ENCODE results near the gene NAV2. TPM values are rescaled to one million over a fixed set of nuclear protein-coding genes. Genes with fewer than 3 reads are reported as not detected.

The NAV2 gene
- total RNA-seq, 1 donor from 2014 or later, result 10.3 TPM

GRCh38 chr11:20016526-20016925 lies 303.9 kb downstream of the NAV2 start:
- intact Hi-C loops (cut with micrococcal nuclease), result no loop called here
- POLR2A ChIA-PET, result no interaction called here
- no peak overlapping the region for H3K27ac Mint-ChIP-seq
- ATAC-seq (ENCODE audit: low read depth), result no peak
- no peaks in the 10 kb centered on the region for H3K27me3 Mint-ChIP-seq
- H3K4me1 Mint-ChIP-seq, result no peaks in the 10 kb centered on the region
- CTCF ChIA-PET, result no interaction called here
- no peaks in the 10 kb centered on the region for H3K36me3 Mint-ChIP-seq (ENCODE audit: low read depth)
- no peak overlapping the region for H3K4me3 Mint-ChIP-seq
- DNase-seq, result no peak
- H3K9me3 Mint-ChIP-seq, result no peaks in the 10 kb centered on the region
- TF ChIP-seq, protein P1, sequence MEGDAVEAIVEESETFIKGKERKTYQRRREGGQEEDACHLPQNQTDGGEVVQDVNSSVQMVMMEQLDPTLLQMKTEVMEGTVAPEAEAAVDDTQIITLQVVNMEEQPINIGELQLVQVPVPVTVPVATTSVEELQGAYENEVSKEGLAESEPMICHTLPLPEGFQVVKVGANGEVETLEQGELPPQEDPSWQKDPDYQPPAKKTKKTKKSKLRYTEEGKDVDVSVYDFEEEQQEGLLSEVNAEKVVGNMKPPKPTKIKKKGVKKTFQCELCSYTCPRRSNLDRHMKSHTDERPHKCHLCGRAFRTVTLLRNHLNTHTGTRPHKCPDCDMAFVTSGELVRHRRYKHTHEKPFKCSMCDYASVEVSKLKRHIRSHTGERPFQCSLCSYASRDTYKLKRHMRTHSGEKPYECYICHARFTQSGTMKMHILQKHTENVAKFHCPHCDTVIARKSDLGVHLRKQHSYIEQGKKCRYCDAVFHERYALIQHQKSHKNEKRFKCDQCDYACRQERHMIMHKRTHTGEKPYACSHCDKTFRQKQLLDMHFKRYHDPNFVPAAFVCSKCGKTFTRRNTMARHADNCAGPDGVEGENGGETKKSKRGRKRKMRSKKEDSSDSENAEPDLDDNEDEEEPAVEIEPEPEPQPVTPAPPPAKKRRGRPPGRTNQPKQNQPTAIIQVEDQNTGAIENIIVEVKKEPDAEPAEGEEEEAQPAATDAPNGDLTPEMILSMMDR (IDR thresholded peaks at IDR 0.05), result no peak

DNA sequence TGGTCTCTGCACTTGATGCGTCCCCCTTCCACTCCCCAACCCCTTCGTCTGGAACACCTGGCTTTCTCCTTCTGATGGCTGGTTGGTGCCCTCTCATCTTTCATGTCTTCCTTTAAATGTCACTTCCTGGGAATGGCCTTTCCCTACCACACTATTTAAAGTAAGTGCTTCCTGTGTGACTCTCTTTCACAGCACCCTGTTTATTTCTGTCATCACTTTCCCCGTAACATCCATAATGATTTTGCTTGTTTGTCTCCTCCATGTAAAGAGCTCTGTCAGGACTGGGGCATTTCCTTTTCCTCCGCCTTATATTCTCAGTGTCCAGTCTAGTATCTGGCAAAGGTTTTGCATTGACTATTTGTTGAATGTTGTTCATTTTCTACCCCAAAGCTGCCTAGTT lies 304.7 kb downstream of the NAV2 start:
- no peaks in the 10 kb centered on the region for H3K4me1 Mint-ChIP-seq
- intact Hi-C loops (cut with micrococcal nuclease), result no loop called here
- POLR2A ChIA-PET, result no interaction called here
- no peaks in the 10 kb centered on the region for H3K9me3 Mint-ChIP-seq
- CTCF ChIA-PET, result no interaction called here
- ATAC-seq (ENCODE audit: low read depth) (no peak), DNase-seq (no peak)
- TF ChIP-seq, protein P1 (IDR thresholded peaks at IDR 0.05), result no peak
- no peaks in the 10 kb centered on the region for H3K27me3 Mint-ChIP-seq
- H3K27ac Mint-ChIP-seq, result no peak overlapping the region
- H3K36me3 Mint-ChIP-seq (ENCODE audit: low read depth), result no peaks in the 10 kb centered on the region
- no peak overlapping the region for H3K4me3 Mint-ChIP-seq

GRCh38 chr11:20020198-20020597 lies 307.6 kb downstream of the NAV2 start:
- TF ChIP-seq, protein P1 (IDR thresholded peaks at IDR 0.05), result no peak
- ChIA-PET POLR2A (no interaction called here), CTCF (no interaction called here)
- ATAC-seq (ENCODE audit: low read depth) (no peak), DNase-seq (no peak)
- Mint-ChIP-seq H3K9me3 (no peaks in the 10 kb centered on the region), H3K27ac (no peak overlapping the region), H3K4me1 (no peaks in the 10 kb centered on the region), H3K36me3 (ENCODE audit: low read depth) (no peaks in the 10 kb centered on the region), H3K27me3 (peaks cover 6% of the 10 kb centered on the region), H3K4me3 (no peak overlapping the region)
- intact Hi-C loops (cut with micrococcal nuclease), result no loop called here

GRCh38 chr11:20020716-20021115 lies 308.1 kb downstream of the NAV2 start:
- ChIA-PET CTCF (no interaction called here), POLR2A (no interaction called here)
- Mint-ChIP-seq H3K4me3 (no peak overlapping the region), H3K36me3 (ENCODE audit: low read depth) (no peaks in the 10 kb centered on the region), H3K9me3 (no peaks in the 10 kb centered on the region), H3K4me1 (no peaks in the 10 kb centered on the region), H3K27me3 (peaks cover 6% of the 10 kb centered on the region), H3K27ac (no peak overlapping the region)
- intact Hi-C loops (cut with micrococcal nuclease), result no loop called here
- DNase-seq (no peak), ATAC-seq (ENCODE audit: low read depth) (no peak)
- TF ChIP-seq, protein P1 (IDR thresholded peaks at IDR 0.05), result no peak

DNA sequence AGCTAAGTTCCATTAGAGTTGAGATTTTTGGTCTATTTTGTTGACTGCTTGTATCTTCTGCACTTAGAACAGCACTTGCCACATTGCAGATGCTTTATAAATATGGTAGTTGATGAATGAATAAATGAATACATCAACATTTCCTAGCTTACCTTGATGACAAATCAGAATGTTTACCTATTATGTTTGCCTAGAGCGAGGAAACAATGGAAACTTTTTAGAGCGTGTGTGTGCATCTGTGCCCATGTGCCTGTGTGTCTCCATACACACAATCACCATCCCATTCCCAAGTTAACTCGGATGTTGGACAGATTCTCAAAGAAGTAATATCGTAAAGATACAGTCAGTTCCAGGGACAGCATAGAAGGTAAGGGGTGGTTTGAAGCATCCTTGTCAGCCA lies 308.6 kb downstream of the NAV2 start:
- ATAC-seq (ENCODE audit: low read depth) (no peak), DNase-seq (no peak)
- intact Hi-C loops (cut with micrococcal nuclease), result no loop called here
- no peaks in the 10 kb centered on the region for H3K36me3 Mint-ChIP-seq (ENCODE audit: low read depth)
- POLR2A ChIA-PET, result no interaction called here
- TF ChIP-seq, protein P1 (IDR thresholded peaks at IDR 0.05), result no peak
- no peak overlapping the region for H3K4me3 Mint-ChIP-seq
- peaks cover 6% of the 10 kb centered on the region for H3K27me3 Mint-ChIP-seq
- H3K9me3 Mint-ChIP-seq, result no peaks in the 10 kb centered on the region
- H3K27ac Mint-ChIP-seq, result no peak overlapping the region
- CTCF ChIA-PET, result no interaction called here
- H3K4me1 Mint-ChIP-seq, result no peaks in the 10 kb centered on the region

All from activated B cell treated with CpG ODN at 0.5 μM for 24 hours (primary cell).